Stimulated activated CD4-positive, alpha-beta T cell treated with anti-CD3 and anti-CD28 coated beads, Interleukin-1b, Interleukin-23, amount 100 ng/mL, for 1 hour (primary cell): ENCODE data around the gene ROR1.

ENCODE experiments used
- DNase-seq, 2 donors: peaks; one replicate each; pipeline ENCODE4 v3.0.0-alpha.2; 2020; ENCODE audit warnings: low read depth in 2 of 2

ROR1 gene

DNA sequence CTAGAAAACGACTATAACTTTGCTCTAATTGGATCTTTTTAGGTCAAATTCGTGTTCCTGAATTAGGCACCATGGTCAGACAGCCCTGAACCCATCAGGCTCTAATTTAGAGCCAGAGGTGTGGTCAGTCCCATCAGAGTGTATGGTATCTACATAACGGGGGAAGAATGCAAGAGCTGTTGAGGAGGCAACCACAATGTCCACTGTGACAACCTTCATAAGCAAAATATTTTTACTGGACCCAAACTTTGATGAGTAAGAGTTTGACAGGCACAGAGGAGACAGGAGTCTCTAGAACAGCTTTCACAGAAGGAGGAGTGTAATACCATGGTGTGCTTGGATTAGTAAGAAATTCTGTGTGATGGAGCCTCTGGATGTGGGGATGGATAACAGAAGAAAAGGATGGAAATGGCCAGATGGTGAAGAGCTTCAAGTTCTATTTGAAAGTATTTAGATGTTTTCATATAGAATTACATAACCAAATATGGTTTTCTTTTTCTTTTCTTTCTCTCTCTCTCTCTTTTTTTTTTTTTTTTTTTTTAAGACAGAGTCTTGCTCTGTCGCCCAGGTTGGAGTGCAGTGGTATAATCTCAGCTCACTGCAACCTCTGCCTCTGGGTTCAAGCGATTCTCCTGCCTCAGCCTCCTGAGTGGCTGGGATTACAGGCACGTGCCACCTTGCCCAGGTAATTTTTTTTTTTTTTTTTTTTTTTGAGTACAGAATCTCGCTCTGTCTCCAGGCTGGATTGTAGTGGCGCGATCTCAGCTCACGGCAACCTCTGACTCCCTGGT is 454.5 kb downstream of the ROR1 start:
- no peak for DNase-seq

DNA sequence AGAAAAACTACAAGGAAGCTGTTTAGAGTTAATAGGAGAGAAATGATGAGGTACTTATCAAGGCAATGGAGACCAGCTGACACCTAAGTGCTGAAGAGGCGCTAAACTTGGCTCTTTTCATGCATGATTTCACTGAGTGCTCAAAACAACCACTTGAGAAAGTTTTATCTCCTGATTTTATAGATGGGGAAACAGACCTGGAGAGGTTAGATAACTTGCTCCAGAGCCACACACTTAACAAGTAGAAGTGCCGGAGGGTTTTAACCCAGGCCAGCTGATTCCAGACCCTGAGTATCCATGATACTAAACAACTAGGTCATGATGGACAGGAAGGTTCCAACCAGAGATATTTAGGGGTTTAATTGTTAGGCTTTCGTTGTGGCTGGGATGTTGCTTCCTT is 455.5 kb downstream of the ROR1 start:
- no peak for DNase-seq
